HUES48 (cell line): ENCODE measurements around the gene AASDHPPT.

ENCODE experiments used
- H3K27ac ChIP-seq: one replicate; pipeline ENCODE4 v1.7.0; 2013; ENCODE audit warnings: low read depth, low read length, inconsistent platforms
- H3K27me3 ChIP-seq: 2 replicates; pipeline ENCODE4 v1.6.1; 2013; ENCODE audit warnings: mild to moderate bottlenecking, low read length; ENCODE audit not compliant: control insufficient read depth, insufficient read depth
- H3K36me3 ChIP-seq: 2 replicates; pipeline ENCODE4 v1.6.1; 2013; ENCODE audit warnings: low read length; ENCODE audit not compliant: control insufficient read depth, insufficient read depth
- H3K4me1 ChIP-seq: 2 replicates; pipeline ENCODE4 v1.6.1; 2013; ENCODE audit warnings: mild to moderate bottlenecking, low read length; ENCODE audit not compliant: control insufficient read depth, insufficient read depth
- H3K4me3 ChIP-seq: 2 replicates; pipeline ENCODE4 v1.5.1; 2013; ENCODE audit warnings: mild to moderate bottlenecking, low read depth, low read length
- H3K9ac ChIP-seq: 2 replicates; pipeline ENCODE4 v1.6.1; 2013; ENCODE audit warnings: mild to moderate bottlenecking, low read depth, low read length, moderate library complexity
- H3K9me3 ChIP-seq: 2 replicates; pipeline ENCODE4 v1.6.1; 2013; ENCODE audit warnings: low read length; ENCODE audit not compliant: control insufficient read depth, insufficient read depth

AASDHPPT gene

GRCh38 chr11:106128740-106129139, 51.3 kb downstream of the AASDHPPT start:
- Histone ChIP-seq H3K27ac (no peak overlapping the region), H3K4me1 (peaks cover 6% of the 10 kb centered on the region; the same call in 1 of the 2 replicates), H3K4me3 (no peak overlapping the region), H3K36me3 (no peaks in the 10 kb centered on the region), H3K9ac (no peak overlapping the region), H3K9me3 (no peaks in the 10 kb centered on the region), H3K27me3 (no peaks in the 10 kb centered on the region)

- Histone ChIP-seq H3K4me1 (peaks cover 6% of the 10 kb centered on the region; the same call in 1 of the 2 replicates), H3K27me3 (no peaks in the 10 kb centered on the region), H3K36me3 (no peaks in the 10 kb centered on the region), H3K9ac (no peak overlapping the region), H3K4me3 (no peak overlapping the region), H3K27ac (no peak overlapping the region), H3K9me3 (no peaks in the 10 kb centered on the region)
Observed at GRCh38 chr11:106131998-106132397, 54.5 kb downstream of the AASDHPPT start.

GRCh38 chr11:106132582-106133354, 55.3 kb downstream of the AASDHPPT start:
- no peaks in the 10 kb centered on the region for H3K27me3 ChIP-seq
- H3K4me3 ChIP-seq = no peak overlapping the region
- H3K9me3 ChIP-seq = no peaks in the 10 kb centered on the region
- no peak overlapping the region for H3K27ac ChIP-seq
- peaks cover 6% of the 10 kb centered on the region; the same call in 1 of the 2 replicates for H3K4me1 ChIP-seq
- no peaks in the 10 kb centered on the region for H3K36me3 ChIP-seq
- H3K9ac ChIP-seq = no peak overlapping the region

DNA sequence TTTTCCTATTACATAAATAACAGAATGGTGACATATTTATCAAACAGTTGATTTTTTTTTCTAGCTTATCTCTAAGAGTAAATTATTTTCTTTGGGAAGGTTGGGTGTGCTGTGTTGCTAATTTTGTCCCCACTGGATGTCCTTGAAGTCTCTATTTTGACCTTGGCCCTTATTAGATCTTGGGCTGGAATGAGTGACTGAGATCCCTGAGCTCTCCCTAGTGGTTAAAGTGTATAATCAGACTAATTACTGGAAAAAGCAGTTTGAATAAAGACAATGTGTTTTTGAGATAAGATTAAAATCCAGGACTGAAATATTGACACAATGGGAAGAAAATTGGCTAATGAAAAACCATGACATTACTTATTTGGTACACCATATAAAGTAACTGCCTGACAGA, 56.1 kb downstream of the AASDHPPT start:
- H3K27ac ChIP-seq = no peak overlapping the region
- no peaks in the 10 kb centered on the region for H3K9me3 ChIP-seq
- no peak overlapping the region for H3K9ac ChIP-seq

GRCh38 chr11:106137061-106137460, 59.6 kb downstream of the AASDHPPT start:
- Histone ChIP-seq H3K9ac (no peak overlapping the region), H3K9me3 (peaks cover 7% of the 10 kb centered on the region), H3K27me3 (no peaks in the 10 kb centered on the region), H3K4me3 (no peak overlapping the region), H3K27ac (no peak overlapping the region), H3K4me1 (no peaks in the 10 kb centered on the region), H3K36me3 (no peaks in the 10 kb centered on the region)

More for the DNA sequence above, 56.1 kb downstream of the AASDHPPT start:
- no peak overlapping the region for H3K4me3 ChIP-seq
- no peaks in the 10 kb centered on the region for H3K27me3 ChIP-seq
- H3K36me3 ChIP-seq = no peaks in the 10 kb centered on the region
- peaks cover 6% of the 10 kb centered on the region; the same call in 1 of the 2 replicates for H3K4me1 ChIP-seq

GRCh38 chr11:106137758-106138157, 60.3 kb downstream of the AASDHPPT start:
- no peak overlapping the region for H3K27ac ChIP-seq
- peaks cover 11% of the 10 kb centered on the region for H3K9me3 ChIP-seq
- H3K36me3 ChIP-seq = no peaks in the 10 kb centered on the region
- H3K4me3 ChIP-seq = no peak overlapping the region
- no peak overlapping the region for H3K9ac ChIP-seq
- no peaks in the 10 kb centered on the region for H3K4me1 ChIP-seq
- no peaks in the 10 kb centered on the region for H3K27me3 ChIP-seq
